AG10803 (cell line): ENCODE results near the gene NAT16.

Experiments used
- DNase-seq: peaks from one replicate; pipeline ENCODE4 v3.0.0; 2010; ENCODE audit warnings: low read depth
- H3K4me3 ChIP-seq: 2 replicates; pipeline ENCODE4 v1.5.1; 2011; ENCODE audit warnings: mild to moderate bottlenecking, low read length, control low read depth
- CTCF ChIP-seq: conservative IDR thresholded peaks from 2 replicates; pipeline ENCODE4 v1.5.1; 2011; ENCODE audit warnings: mild to moderate bottlenecking, low read length, control low read depth, inconsistent platforms

NAT16 gene

GRCh38 chr7:101180130-101180755 is at the start of gene NAT16:
TSS of gene NAT16 (minus strand) at chr7:101180293. CDS start at chr7:101174807, 5,486 bp downstream.
- H3K4me3 ChIP-seq: no peak within 1 kb of the TSS
- DNase-seq: no peak
- TF ChIP-seq CTCF: no peak

- no peak overlapping the region for H3K4me3 ChIP-seq
- DNase-seq: peak; percentile 57
- TF ChIP-seq CTCF: no peak
Measured at GRCh38 chr7:101226721-101227120, 46.6 kb upstream of the NAT16 start.

GRCh38 chr7:101225650-101226049 is 45.6 kb upstream of the NAT16 start:
- no peak overlapping the region for H3K4me3 ChIP-seq
- TF ChIP-seq CTCF: no peak
- no peak for DNase-seq

- no peak for TF ChIP-seq CTCF
- no peak for DNase-seq
- H3K4me3 ChIP-seq: no peak overlapping the region
Measured at GRCh38 chr7:101223528-101223927, 43.4 kb upstream of the NAT16 start.

GRCh38 chr7:101222275-101222830 is 42.3 kb upstream of the NAT16 start:
- no peak for TF ChIP-seq CTCF
- H3K4me3 ChIP-seq: no peak overlapping the region
- DNase-seq: no peak

GRCh38 chr7:101220295-101220694 is 40.2 kb upstream of the NAT16 start:
- no peak for DNase-seq
- no peak overlapping the region for H3K4me3 ChIP-seq
- TF ChIP-seq CTCF: no peak
